CD4-positive, alpha-beta T cell treated with Interferon gamma for 1 hour (primary cell): ENCODE measurements around the gene HPD.
"Not testable (repeated sequence)": the region's sequence is repeated elsewhere in the genome, so short reads cannot be mapped to it uniquely, and the experiment has no call there.

Experiments used
- DNase-seq: peaks from one replicate; pipeline ENCODE4 v3.0.0-alpha.2; 2020

HPD gene

GRCh38 chr12:121858662-121859572 lies at the start of gene HPD:
Gene HPD (minus strand): TSS chr12:121858859. CDS start chr12:121858823, 36 bp downstream.
- DNase-seq, result no peak

DNA sequence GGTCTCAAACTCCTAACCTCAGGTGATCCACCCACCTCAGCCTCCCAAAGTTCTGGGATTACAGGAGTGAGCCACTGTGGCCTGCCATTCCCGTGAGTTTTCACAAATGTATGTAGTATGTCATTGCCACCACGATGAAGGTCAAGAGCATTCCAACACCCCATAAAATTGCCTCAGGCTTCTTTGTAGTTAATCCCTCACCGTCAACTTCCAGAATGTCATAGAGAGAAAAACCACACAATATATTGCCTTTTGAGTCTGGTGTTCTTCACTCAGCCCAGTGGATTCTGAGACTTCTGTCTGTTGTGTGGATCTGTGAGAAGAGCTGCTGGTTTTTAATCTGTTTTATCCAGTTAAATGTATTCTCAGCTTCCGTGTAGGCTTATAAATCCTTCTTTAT lies 47.1 kb upstream of the HPD start:
- no peak for DNase-seq

DNA sequence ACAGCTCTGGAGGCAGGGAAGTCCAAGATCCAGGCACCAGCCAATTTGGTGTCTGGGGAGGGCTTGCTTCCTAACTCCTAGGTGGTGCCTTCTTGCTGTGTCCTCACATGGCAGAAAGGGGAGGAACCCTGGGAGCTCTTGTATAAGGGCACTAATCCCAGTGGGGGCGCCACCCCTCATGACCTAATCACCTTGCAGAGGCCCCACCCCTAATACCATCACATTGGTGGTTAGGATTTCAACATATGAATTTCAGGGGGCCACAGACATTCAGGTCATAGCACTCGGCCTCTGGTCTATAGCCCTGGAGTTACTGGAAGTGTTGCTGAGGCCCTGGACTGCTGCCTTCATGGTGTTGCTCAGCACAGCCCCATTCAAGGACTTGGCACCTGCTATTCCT lies 44.5 kb upstream of the HPD start:
- DNase-seq, result no peak

DNA sequence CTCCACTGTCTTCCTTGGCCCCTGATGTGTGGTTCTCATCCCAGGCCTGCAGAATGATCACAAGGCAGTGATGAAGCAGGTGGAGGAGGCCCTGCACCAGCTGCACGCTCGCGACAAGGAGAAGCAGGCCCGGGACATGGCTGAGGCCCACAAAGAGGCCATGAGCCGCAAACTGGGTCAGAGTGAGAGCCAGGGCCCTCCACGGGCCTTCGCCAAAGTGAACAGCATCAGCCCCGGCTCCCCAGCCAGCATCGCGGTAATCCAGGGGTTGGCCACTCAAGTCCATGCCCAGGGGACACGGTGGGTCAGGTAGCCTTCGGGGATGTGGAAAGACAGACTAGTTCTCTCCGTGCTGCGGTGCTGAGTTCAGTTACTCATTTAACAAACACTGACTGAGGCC lies 40.9 kb upstream of the HPD start:
- DNase-seq, result no peak

- DNase-seq, result no peak
Measured at GRCh38 chr12:121898287-121898686, 39.6 kb upstream of the HPD start.

GRCh38 chr12:121894633-121895032 lies 36.0 kb upstream of the HPD start:
- DNase-seq, result no peak

- no peak for DNase-seq
Measured at GRCh38 chr12:121893961-121894460, 35.4 kb upstream of the HPD start.

GRCh38 chr12:121892673-121893561 lies 34.3 kb upstream of the HPD start:
- DNase-seq, result no peak

- not testable (repeated sequence) for DNase-seq
Measured at GRCh38 chr12:121889661-121890060, 31.0 kb upstream of the HPD start.

GRCh38 chr12:121889274-121889624 lies 30.6 kb upstream of the HPD start:
- no peak for DNase-seq

GRCh38 chr12:121888478-121889273 lies 30.0 kb upstream of the HPD start, which contains the start of gene PSMD9:
Gene PSMD9 (plus strand): TSS chr12:121888790. CDS start chr12:121888857, 67 bp downstream.
- DNase-seq, result peak; percentile 96

- no peak for DNase-seq
Measured at GRCh38 chr12:121888083-121888477, 29.4 kb upstream of the HPD start.

GRCh38 chr12:121885129-121885528 lies 26.5 kb upstream of the HPD start:
- DNase-seq, result not testable (repeated sequence)

DNA sequence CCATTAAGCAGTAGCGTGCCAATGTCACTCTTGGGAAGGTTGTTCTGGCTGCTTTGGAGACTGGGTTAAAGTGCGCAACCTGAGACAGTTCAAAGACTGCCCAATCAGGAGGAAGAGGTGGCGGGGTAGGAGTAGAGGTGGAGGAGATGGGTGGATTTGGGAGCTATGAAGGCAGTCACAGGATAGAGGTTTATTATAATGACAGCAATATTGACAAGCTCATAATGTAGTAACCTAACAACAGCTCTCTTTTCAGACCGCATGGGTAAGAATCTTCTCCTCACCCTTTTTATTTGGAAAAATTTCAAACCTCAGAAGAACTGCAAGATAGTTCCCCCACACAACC lies 24.6 kb upstream of the HPD start:
- DNase-seq, result no peak

DNA sequence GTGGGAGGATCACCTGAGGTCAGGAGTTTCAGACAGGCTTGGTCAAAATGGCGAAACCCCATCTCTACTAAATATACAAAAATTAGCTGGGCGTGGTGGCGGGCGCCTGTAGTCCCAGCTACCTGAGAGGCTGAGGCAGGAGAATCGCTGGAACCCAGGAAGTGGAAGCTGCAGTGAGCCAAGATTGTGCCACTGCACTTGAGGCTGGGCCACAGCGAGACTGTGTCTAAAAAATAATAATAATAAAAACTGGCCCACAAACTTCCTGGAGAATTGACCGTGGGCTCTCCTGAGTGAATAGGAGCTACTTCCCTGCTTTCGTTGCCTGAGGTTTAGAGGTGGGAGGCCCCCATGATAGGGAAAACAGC lies 17.4 kb upstream of the HPD start:
- DNase-seq, result not testable (repeated sequence)

DNA sequence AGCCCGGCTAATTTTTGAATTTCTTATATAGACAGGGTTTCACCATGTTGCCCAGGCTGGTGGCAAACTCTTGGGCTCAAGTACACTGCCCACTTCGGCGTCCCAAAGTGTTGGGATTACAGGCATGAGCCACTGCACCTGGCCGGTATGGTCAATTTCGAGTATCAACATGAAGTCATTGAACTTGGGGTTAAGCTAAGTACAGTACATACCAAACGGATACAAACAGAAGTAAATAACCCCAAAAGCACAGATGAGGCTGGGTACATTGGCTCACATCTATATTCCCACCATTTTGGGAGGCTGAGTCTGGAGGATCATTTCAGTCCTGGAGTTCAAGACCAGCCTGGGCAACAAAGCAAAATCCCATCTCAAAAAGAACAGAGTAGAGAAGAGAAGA lies 16.9 kb upstream of the HPD start:
- no peak for DNase-seq

DNA sequence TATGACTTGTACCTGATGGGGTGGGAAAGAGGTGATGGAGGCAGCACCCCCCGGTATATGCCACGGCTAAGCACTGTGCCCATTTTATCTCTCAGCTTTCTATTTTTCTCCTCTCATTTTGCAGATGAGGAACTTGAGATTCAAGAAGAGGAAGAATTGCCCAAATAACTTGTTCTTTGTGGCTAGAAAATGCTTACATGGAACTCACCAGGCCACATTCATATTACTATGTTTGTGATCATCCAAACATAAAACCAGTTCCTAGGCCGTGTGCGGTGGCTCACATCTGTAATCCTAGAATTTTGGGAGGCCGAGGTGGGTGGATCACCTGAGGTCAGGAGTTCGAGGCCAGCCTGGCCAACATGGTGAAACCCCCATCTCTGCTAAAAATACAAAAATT lies 15.4 kb upstream of the HPD start:
- DNase-seq, result no peak

- no peak for DNase-seq
Measured at GRCh38 chr12:121873216-121873569, 14.5 kb upstream of the HPD start.

- no peak for DNase-seq
Measured at GRCh38 chr12:121872546-121873215, 14.0 kb upstream of the HPD start.

DNA sequence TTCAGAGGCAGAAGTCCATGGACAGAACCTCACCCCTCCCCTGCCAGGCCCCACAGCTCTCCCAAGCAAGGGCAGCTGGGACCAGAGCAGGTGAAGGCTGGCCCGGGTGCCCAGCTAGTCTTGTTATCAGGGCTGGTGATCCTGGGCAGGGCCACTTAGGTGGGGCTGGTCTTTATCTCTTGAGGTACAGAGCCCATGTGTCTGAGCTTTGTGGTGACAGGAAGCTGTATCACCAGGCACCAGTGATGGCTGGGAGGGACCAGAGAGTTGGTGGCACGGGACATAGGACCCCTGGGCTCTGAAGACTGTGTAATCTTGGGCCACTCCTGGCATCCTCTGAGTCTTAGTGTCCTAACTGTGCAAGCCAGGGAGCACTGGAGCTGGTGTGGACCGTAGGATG lies 12.8 kb upstream of the HPD start:
- no peak for DNase-seq

DNA sequence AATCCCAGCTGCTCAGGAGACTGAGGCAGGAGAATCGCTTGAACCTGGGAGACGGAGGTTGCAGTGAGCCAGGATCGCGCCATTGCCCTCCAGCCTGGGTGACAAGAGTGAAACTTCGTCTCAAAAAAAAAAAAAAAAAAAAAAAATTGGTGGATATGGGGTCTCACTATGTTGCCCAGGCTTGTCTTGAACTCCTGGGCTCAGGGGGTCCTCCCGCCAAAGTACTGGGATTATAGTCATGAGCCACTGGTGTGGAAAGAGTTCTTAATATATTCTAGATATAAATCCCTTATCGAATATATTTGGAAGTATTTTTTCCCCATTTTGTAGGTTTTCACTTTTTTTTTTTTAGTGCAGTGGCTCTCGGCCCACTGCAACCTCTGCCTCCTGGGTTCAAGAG lies 10.6 kb upstream of the HPD start:
- DNase-seq, result not testable (repeated sequence)

DNA sequence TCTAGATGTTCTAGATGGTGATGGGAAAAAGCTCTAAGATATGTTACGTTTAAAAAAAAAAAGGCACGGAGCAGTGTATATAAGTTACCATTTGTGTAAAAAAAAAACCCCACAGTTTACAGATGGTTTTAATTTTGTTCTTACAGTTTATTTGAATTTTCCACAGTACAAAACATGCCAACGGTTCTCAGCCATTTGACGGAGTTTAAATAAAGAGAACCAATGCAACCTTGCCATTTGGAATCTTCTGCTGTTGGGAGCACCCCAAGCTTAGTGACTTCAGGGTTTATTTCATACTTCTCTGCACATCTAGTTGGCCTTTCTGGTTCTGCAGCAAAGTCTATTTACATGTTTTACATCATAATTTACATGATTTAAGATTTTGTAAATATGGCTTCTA lies 7.7 kb upstream of the HPD start:
- DNase-seq, result no peak
